ENCODE data around the gene TIE1. TPM values are rescaled to one million over a fixed set of nuclear protein-coding genes. Genes with fewer than 3 reads are reported as not detected.

Gene TIE1
- total RNA-seq, 1 donor from 2014 or later = 0.98 TPM

- no peaks in the 10 kb centered on the region for H3K79me2 ChIP-seq (ENCODE audit: insufficient read depth, low read length)
- Mint-ChIP-seq H3K27ac (ENCODE audit: unreplicated experiment) (peak overlapping the region; percentile 59), H3K9me3 (ENCODE audit: unreplicated experiment) (peaks cover 2% of the 10 kb centered on the region), H3K27me3 (ENCODE audit: low read depth, unreplicated experiment) (no peaks in the 10 kb centered on the region), H3K4me3 (ENCODE audit: unreplicated experiment) (peak overlapping the region; percentile 86), H3K4me1 (ENCODE audit: low read depth, unreplicated experiment) (peaks cover 6% of the 10 kb centered on the region), H3K36me3 (ENCODE audit: low read depth, unreplicated experiment) (no peaks in the 10 kb centered on the region)
- peaks cover 17% of the 10 kb centered on the region for H3K4me1 ChIP-seq (ENCODE audit: insufficient read depth, low read length)
- TF ChIP-seq EZH2 (IDR thresholded peaks at IDR 0.05; ENCODE audit: insufficient read depth, low read length) (no peak), CTCF (IDR thresholded peaks at IDR 0.05; ENCODE audit: insufficient read depth, low read depth, low read length) (no peak)
- no peaks in the 10 kb centered on the region for H3K36me3 ChIP-seq (ENCODE audit: insufficient read depth, low read length)
- FAIRE-seq = no peak
- peak overlapping the region; percentile 45 for H3K27ac ChIP-seq (ENCODE audit: low read depth, low read length)
- H2AFZ ChIP-seq (ENCODE audit: low read depth, low read length) = peak overlapping the region; percentile 88
- H3K4me2 ChIP-seq (ENCODE audit: low read length) = peak overlapping the region; percentile 92
- H3K9me3 ChIP-seq (ENCODE audit: insufficient read depth, low read depth, low read length) = no peaks in the 10 kb centered on the region
- peak overlapping the region; percentile 67 for H3K9ac ChIP-seq (ENCODE audit: low read length)
- peak; percentile 92 for DNase-seq (ENCODE audit: low read depth)
- H4K20me1 ChIP-seq (ENCODE audit: insufficient read depth, low read length) = no peaks in the 10 kb centered on the region
- H3K27me3 ChIP-seq (ENCODE audit: insufficient read depth, low read length) = no peaks in the 10 kb centered on the region
- peak overlapping the region; percentile 63 for H3K4me3 ChIP-seq (ENCODE audit: insufficient read depth, low read depth, low read length)
Observed at GRCh38 chr1:43349594-43350306, 49.0 kb downstream of the TIE1 start.

- Histone ChIP-seq H3K36me3 (ENCODE audit: insufficient read depth, low read length) (no peaks in the 10 kb centered on the region), H3K4me3 (ENCODE audit: insufficient read depth, low read depth, low read length) (no peak overlapping the region), H3K4me2 (ENCODE audit: low read length) (no peak overlapping the region), H3K27me3 (ENCODE audit: insufficient read depth, low read length) (no peaks in the 10 kb centered on the region), H3K27ac (ENCODE audit: low read depth, low read length) (no peak overlapping the region), H4K20me1 (ENCODE audit: insufficient read depth, low read length) (no peaks in the 10 kb centered on the region), H3K9me3 (ENCODE audit: insufficient read depth, low read depth, low read length) (no peaks in the 10 kb centered on the region), H2AFZ (ENCODE audit: low read depth, low read length) (no peak overlapping the region), H3K9ac (ENCODE audit: low read length) (no peak overlapping the region), H3K4me1 (ENCODE audit: insufficient read depth, low read length) (peaks cover 17% of the 10 kb centered on the region), H3K79me2 (ENCODE audit: insufficient read depth, low read length) (no peaks in the 10 kb centered on the region)
- Mint-ChIP-seq H3K36me3 (ENCODE audit: low read depth, unreplicated experiment) (no peaks in the 10 kb centered on the region), H3K27ac (ENCODE audit: unreplicated experiment) (no peak overlapping the region), H3K4me1 (ENCODE audit: low read depth, unreplicated experiment) (peaks cover 6% of the 10 kb centered on the region), H3K4me3 (ENCODE audit: unreplicated experiment) (no peak overlapping the region), H3K9me3 (ENCODE audit: unreplicated experiment) (peaks cover 2% of the 10 kb centered on the region), H3K27me3 (ENCODE audit: low read depth, unreplicated experiment) (no peaks in the 10 kb centered on the region)
- FAIRE-seq = no peak
- no peak for DNase-seq (ENCODE audit: low read depth)
- TF ChIP-seq CTCF (IDR thresholded peaks at IDR 0.05; ENCODE audit: insufficient read depth, low read depth, low read length) (no peak), EZH2 (IDR thresholded peaks at IDR 0.05; ENCODE audit: insufficient read depth, low read length) (no peak)
Observed at GRCh38 chr1:43350976-43351375, 50.2 kb downstream of the TIE1 start.

Measured in astrocyte (in vitro differentiated cells and primary cell).